B cell (primary cell): ENCODE measurements around the gene IZUMO1.

ENCODE experiments used
- CTCF ChIP-seq: fragments of 200-600 bp; IDR thresholded peaks from one replicate; pipeline ENCODE4 v1.8.0; 2022; ENCODE audit warnings: antibody characterized with exemption, mild to moderate bottlenecking
- EZH2 ChIP-seq: IDR thresholded peaks from 2 replicates; pipeline ENCODE4 v1.6.1; 2012; ENCODE audit warnings: borderline replicate concordance, low read depth, mild to moderate bottlenecking, moderate library complexity, low read length; ENCODE audit not compliant: insufficient read depth, poor library complexity, severe bottlenecking

GRCh38 chr19:48750351-48750750 is 3.6 kb upstream of the IZUMO1 start:
- TF ChIP-seq EZH2, result no peak
- TF ChIP-seq CTCF, result no peak
